Measurements from ENCODE around the gene PALM.
"Not testable (repeated sequence)": the region's sequence is repeated elsewhere in the genome, so short reads cannot be mapped to it uniquely, and the experiment has no call there.

PALM gene

GRCh38 chr19:709196-709964 lies 645 bp downstream of the PALM start:
- DNase-seq: no peak

- no peak for DNase-seq
These were observed 1.3 kb downstream of the PALM start for GRCh38 chr19:709965-710571.

- no peak for DNase-seq
These were observed 2.0 kb downstream of the PALM start for GRCh38 chr19:710767-711166.

- DNase-seq: no peak
These were observed 2.5 kb downstream of the PALM start for GRCh38 chr19:711254-711653.

GRCh38 chr19:715347-715746 lies 6.6 kb downstream of the PALM start:
- DNase-seq: no peak

- no peak for DNase-seq
These were observed 9.7 kb downstream of the PALM start for GRCh38 chr19:718251-718951.

- DNase-seq: no peak
These were observed 10.3 kb downstream of the PALM start for GRCh38 chr19:718991-719512.

- DNase-seq: no peak
These were observed 11.1 kb downstream of the PALM start for GRCh38 chr19:719636-720344.

GRCh38 chr19:720345-721160 lies 11.8 kb downstream of the PALM start:
- no peak for DNase-seq

- no peak for DNase-seq
These were observed 13.9 kb downstream of the PALM start for GRCh38 chr19:722553-723101.

GRCh38 chr19:723247-723646 lies 14.5 kb downstream of the PALM start:
- DNase-seq: no peak

GRCh38 chr19:723714-724113 lies 15.0 kb downstream of the PALM start:
- no peak for DNase-seq

- DNase-seq: no peak
These were observed 16.8 kb downstream of the PALM start for GRCh38 chr19:725461-726089.

GRCh38 chr19:726993-727956 lies 18.5 kb downstream of the PALM start:
- DNase-seq: no peak

- no peak for DNase-seq
These were observed 19.3 kb downstream of the PALM start for GRCh38 chr19:728011-728410.

GRCh38 chr19:729564-729963 lies 20.8 kb downstream of the PALM start:
- not testable (repeated sequence) for DNase-seq

- no peak for DNase-seq
These were observed 21.4 kb downstream of the PALM start for GRCh38 chr19:729965-730668.

- no peak for DNase-seq
These were observed 22.3 kb downstream of the PALM start for GRCh38 chr19:731000-731399.
